ENCODE data around the gene MC1R.

Gene MC1R

DNA sequence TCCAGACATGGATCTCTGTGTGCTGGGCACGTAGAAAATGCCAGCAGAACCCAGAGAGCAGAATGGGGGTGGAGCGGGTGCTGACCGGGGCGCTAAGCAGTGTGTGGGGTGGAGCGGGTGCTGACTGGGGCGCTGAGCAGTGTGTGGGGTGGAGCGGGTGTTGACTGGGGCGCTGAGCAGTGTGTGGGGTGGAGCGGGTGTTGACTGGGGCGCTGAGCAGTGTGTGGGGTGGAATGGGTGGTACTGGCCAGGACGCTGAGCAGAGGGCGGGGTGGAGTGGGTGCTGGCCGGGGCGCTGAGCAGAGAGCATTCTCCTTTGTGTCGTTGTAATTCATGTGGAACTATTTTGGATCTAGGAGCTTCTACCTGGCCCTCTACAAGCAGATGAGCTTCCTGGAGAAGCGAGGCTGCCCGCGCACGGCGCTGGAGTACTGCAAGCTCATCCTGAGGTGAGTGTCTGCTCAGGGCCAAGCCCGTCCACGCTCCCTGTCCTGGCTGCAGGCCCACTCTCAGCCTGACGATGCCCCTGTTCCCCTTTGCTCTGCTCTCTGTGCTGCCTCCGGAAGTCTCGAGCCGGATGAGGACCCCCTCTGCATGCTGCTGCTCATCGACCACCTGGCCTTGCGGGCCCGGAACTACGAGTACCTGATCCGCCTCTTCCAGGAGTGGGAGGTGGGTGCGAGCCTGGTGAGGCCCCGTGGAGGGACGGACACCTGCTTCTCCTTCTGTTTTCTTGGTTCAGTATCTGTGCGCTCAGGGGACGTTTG, 20.3 kb upstream of the MC1R start:
- H3K4me3 ChIP-seq (replicated peaks; ENCODE audit: low read depth, low read length), result no peak overlapping the region
- TF ChIP-seq, protein P1, sequence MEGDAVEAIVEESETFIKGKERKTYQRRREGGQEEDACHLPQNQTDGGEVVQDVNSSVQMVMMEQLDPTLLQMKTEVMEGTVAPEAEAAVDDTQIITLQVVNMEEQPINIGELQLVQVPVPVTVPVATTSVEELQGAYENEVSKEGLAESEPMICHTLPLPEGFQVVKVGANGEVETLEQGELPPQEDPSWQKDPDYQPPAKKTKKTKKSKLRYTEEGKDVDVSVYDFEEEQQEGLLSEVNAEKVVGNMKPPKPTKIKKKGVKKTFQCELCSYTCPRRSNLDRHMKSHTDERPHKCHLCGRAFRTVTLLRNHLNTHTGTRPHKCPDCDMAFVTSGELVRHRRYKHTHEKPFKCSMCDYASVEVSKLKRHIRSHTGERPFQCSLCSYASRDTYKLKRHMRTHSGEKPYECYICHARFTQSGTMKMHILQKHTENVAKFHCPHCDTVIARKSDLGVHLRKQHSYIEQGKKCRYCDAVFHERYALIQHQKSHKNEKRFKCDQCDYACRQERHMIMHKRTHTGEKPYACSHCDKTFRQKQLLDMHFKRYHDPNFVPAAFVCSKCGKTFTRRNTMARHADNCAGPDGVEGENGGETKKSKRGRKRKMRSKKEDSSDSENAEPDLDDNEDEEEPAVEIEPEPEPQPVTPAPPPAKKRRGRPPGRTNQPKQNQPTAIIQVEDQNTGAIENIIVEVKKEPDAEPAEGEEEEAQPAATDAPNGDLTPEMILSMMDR (IDR thresholded peaks at IDR 0.05; ENCODE audit: low read depth, low read length, missing control alignments), result no peak
- DNase-seq (ENCODE audit: extremely low read depth, low read depth), result no peak

DNA sequence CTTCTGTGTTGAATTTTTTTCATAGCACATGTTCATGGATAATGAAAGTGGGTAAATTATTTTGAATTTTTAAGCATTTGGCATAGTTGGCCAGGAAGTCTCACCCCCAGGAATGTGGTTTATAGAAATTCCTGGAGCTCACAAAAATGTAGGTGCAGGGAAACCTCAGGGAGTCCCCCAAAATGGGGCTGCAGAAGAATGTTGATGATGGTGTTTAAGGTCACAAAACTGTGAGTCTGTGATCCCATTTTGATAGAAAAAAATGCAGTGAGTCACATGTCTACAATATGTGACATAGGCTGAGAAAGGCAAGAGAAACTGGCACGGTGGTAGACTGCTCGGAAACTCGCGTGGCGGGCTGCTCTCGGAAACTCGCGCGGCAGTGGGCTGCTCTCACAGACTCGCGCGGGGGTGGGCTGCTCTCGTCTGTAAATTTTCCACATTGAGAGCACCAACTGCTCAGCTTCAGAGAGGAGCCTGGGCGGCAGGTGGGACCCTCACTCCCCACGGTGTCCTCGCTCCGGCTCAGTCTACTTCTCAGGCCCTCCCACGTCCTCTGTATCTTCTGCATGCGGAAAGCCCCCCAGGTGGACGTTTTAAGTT, 18.7 kb upstream of the MC1R start:
- DNase-seq (ENCODE audit: extremely low read depth, low read depth), result no peak
- TF ChIP-seq, protein P1 (IDR thresholded peaks at IDR 0.05; ENCODE audit: low read depth, low read length, missing control alignments), result no peak

DNA sequence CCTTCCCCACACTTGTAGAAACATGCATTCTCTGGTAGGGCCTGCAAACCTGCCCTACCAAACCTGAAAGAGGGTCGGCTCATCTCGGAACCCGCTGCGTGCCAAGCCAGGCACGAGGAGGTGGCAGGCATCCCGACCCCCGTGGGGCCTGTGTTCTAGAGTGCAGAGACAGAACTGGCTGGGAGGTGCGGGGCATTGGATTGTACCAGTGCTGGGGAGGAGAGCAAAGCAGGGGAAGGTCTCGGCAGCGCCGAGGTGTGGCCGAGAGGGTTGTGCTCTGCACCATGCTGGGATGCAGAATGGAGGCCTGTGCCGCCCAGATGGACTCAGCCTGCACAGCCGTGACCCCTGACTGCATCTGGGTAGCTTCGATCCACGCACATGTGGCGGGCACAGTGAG, 17.8 kb upstream of the MC1R start:
- H3K4me3 ChIP-seq (replicated peaks; ENCODE audit: low read depth, low read length), result no peak overlapping the region
- TF ChIP-seq, protein P1 (IDR thresholded peaks at IDR 0.05; ENCODE audit: low read depth, low read length, missing control alignments), result no peak
- no peak for DNase-seq (ENCODE audit: extremely low read depth, low read depth)

More for the DNA sequence above, 18.7 kb upstream of the MC1R start:
- no peak overlapping the region for H3K4me3 ChIP-seq (replicated peaks; ENCODE audit: low read depth, low read length)

DNA sequence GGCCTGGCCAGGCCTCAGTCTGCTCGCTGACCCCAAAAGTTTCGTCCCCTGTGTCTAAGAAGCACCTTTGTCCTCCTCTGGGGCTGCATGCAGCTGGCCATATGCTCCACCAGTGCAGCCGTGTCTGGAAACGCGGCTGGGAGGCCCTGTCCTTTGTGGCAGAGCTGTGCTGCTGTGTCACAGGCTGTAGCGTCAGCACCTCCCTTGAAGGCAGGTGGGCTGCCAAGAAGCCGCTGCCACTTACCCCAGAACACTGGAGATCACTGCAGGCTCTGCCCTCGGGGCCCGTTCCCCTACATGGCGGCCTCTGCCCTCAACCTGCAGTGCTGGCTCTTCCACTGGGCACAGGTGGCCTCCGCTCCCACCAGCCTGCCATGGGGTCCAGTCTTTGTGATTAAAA, 15.7 kb upstream of the MC1R start:
- H3K4me3 ChIP-seq (replicated peaks; ENCODE audit: low read depth, low read length), result no peak overlapping the region
- no peak for DNase-seq (ENCODE audit: extremely low read depth, low read depth)
- TF ChIP-seq, protein P1 (IDR thresholded peaks at IDR 0.05; ENCODE audit: low read depth, low read length, missing control alignments), result no peak

DNA sequence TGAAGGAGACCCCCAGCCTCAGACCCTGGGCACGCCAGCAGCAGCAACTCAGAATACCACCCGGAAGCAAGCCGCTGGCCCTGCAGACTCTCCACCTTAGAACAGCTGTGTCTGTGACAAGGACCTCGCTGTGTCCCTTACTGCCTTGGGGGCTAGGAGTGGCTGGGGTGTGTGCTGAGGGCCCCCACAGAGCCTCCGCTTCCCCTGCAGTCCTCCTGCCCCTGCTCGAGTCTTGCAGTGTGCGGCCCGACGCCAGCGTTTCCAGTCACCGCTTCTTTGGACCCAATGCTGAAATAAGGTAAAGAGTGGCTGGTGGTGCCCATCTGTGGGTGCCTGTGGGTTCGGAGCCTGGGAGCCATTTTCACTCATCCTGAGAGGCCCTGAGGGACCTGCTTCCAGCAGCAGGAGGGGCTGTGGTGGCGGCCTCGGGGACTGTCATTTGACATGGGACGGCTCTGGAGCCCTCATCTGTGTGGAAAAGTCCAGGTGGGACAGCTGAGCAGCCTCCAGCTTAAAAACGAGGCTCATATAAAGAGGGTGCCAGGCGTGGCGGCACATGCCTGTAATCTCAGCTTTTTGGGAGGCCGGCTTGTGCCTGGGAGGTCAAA, 14.7 kb upstream of the MC1R start:
- no peak for DNase-seq (ENCODE audit: extremely low read depth, low read depth)
- TF ChIP-seq, protein P1 (IDR thresholded peaks at IDR 0.05; ENCODE audit: low read depth, low read length, missing control alignments), result no peak
- no peak overlapping the region for H3K4me3 ChIP-seq (replicated peaks; ENCODE audit: low read depth, low read length)

DNA sequence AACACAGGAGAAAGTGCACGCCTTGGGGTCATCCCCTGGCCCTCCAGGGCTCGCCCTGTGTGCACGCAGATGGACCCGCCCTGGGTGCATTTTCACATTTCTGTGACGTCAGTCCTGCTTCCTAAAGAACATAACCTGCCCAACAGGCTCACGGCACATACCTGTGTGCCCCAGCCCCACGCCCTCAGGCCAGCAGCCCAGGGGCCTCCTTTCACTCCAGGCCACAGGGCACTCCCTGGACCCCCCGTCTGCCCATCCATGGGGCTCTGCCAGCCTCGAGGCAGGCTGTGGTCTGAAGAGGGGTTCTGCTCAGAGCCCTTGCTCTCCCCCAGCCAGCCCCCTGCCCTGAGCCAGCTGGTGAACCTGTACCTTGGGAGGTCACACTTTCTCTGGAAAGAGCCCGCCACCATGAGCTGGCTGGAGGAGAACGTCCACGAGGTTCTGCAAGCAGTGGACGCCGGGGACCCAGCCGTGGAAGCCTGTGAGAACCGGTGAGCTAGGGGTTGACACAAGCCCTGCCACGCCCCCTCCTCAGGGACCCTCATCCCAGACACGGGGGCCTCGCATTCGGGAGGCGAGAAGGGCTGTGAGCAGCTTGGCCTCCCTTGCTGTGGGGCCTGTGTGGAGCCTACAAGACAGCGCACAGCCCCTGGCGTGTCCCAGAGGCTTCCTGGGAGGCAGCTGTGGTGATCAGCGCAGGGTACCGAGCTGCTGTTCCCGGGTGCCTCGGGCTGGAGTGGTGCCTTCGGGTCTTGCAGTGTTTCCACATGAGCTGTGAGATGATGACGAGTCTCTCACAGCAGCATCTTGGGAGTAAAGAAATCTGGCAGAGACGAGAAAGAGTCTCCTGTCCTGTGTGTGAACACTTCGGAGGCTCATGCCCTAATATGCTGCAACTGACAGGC, 13.8 kb upstream of the MC1R start:
- TF ChIP-seq, protein P1 (IDR thresholded peaks at IDR 0.05; ENCODE audit: low read depth, low read length, missing control alignments), result no peak
- no peak for DNase-seq (ENCODE audit: extremely low read depth, low read depth)
- H3K4me3 ChIP-seq (replicated peaks; ENCODE audit: low read depth, low read length), result no peak overlapping the region

All from HFF-Myc (cell line).